Occipital lobe (tissue), 2 donors: Measurements from ENCODE around the gene FBXO10. TPM values are rescaled to one million over a fixed set of nuclear protein-coding genes. Genes with fewer than 3 reads are reported as not detected.
"Not testable (repeated sequence)": the region's sequence is repeated elsewhere in the genome, so short reads cannot be mapped to it uniquely, and the experiment has no call there.

ENCODE experiments used
- DNase-seq: peaks from one replicate; lab custom pipeline; 2025; lab: John Stamatoyannopoulos, UW
- total RNA-seq: library from RNA; depleted of rRNA; stranded (reverse); fragments of >200 nt; gene quantifications from one replicate; pipeline ENCODE4 v1.2.3, GENCODE V29; 2014

Gene FBXO10
- total RNA-seq = 9.2 TPM

DNA sequence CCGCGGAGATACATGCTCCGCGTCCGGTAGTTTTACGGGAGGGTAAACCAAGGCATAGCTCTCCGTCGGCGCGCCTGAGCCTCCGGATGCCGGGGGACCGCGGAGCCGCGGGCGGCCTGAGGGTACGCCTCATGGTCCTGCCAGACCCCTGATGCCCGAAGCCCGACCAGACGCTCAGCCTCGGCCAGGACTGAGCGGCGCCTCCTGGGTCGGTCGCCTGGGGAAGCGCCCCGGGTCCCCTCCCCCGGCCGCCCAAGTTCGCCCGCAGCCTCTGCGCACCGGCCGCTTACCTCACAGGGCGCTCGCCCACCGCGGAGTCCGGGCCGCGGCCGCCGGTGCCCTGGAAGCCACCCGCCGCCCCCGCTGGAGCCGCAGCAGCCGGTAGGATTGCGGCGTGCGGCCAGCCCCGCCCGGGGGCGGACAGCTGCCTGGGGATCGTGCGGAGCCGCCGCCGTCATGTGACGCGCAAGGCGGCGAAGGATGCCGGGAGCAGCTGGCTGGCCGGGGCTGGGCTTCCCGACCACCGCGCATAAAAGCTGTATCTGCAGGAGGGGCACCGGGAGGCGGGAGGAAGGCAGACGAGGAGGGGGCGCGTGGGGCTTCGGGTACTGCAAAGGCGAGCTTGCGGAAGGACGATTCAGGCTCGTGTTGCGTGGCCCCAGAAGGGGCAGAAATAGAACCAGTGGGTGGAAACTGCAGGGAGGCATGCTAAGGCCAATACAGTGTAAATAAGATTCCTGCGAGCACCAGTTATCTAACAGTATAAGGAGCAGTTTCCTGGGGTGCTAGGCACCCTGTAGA is at the start of gene FBXO10:
FBXO10 (minus strand) TSS at position 460 of the 801 bp plus-strand sequence. CDS start 34,612 bp downstream, outside the sequence.
- peak; percentile 77 for DNase-seq

- DNase-seq = no peak
Observed at GRCh38 chr9:37625758-37626147, 49.6 kb upstream of the FBXO10 start.

DNA sequence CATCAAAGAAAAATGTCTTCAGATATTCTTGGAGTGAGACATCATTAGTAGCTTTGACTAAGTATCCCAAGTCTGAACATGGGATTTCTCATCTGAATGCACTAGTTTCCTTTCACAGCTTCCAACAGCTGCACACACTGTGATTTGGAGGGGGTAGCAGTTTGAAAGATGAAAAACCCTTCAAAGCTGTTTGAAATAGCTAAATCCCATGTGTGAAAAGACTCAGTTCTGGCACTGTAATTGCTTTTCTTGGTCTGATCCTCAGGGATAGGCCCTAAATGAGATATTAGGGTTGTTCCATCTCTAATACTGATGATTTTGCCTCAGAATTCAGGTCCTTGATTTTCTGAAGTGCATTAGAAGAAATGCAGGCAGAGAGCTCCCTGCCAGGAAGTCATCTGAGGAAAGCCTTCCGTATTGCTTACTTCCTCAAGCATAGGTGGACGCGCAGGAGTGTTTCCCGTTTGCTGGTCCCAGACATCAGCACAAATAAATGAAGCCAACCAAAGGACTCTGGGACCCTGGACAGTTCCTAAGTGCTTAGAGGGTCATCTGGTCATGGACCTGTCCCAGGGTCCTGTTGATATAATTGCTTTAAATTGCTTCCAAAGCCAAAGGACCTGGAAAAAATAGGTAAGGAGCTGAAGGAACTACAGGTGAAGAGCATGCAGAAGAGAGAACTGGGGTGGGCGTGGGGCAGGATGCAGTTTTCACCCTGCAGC is 49.0 kb upstream of the FBXO10 start:
- DNase-seq = no peak

GRCh38 chr9:37624073-37624472 is 47.9 kb upstream of the FBXO10 start:
- DNase-seq = no peak

- no peak for DNase-seq
Observed at GRCh38 chr9:37623267-37623666, 47.1 kb upstream of the FBXO10 start.

DNA sequence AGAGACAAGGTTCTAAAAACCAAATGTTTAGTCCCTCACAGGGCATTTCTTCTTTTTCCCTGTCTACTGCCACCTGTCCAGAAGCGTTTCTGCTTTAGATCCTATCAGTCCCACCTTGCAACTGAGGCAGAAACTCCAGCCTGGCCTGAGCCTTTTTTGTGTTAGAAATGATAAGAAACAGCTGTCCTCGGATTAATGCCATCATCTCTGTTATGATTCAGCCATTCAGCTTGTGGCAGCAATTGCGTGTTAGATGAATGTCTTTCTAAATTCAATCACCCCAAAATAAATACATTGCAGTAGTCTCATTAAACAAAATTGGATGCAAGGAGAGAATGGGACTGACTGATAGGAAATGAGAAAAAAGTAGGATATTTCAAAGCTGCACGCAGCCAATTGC is 46.3 kb upstream of the FBXO10 start:
- DNase-seq = no peak

DNA sequence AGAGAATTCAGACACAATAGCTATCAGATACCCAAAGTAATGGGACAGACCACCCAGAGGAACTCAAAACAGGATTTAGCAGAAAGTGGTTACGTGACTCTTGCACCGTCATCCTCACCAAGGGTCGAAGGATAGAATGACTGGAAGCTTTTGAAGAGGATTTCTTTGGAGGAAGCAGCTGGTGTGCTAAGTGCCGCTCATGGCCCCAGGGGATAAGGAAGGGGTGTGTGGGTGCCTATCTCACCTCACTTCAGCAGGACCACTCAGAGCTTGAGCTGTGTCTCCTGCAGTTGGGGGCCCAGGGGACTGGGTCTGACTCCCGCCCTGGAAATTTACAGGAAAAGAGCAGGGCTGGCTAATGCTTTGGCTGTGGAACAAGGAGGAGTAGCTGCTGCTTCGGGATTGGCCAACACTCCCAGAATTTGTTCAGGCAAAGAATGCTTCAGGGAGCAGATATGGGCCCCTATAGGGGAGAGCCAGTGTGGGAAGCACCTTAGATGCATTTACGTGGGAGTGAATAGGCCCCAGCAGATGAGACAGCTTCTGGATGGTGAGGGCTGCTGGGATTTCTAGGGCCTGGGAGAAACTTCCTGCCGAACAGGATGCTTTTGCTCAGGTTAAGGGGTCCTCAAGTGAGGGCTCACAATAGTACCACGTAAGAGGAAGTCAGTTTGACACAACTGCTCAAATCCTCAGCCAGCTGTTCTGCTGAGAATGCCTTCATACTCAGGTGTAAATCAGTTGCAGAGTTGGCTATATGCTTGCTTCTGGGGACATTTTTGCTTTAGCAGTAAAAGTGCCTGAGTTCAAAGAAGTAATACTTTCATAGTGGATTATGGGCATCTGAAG is 45.3 kb upstream of the FBXO10 start:
- no peak for DNase-seq

- no peak for DNase-seq
Observed at GRCh38 chr9:37620396-37620795, 44.2 kb upstream of the FBXO10 start.

- DNase-seq = no peak
Observed at GRCh38 chr9:37619806-37620205, 43.6 kb upstream of the FBXO10 start.

DNA sequence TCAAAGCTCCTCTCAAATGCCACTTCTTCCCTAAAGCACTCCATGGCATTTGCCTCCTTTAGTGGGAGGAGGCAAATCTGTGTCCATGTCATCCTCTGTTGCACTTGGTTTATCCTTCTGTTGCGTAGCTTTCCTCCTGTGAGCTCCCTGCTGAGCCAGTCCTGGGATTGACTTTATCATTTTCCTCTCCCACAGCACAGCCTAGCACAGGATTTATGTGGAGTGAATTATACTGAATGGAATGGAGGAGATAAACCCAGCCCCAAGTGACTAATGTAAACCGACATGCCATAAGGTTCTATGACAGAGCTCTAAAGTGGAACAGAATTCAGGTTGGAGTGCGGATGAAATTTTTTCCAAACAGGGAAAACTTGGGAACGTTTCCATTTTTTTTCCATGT is 42.6 kb upstream of the FBXO10 start:
- DNase-seq = no peak

DNA sequence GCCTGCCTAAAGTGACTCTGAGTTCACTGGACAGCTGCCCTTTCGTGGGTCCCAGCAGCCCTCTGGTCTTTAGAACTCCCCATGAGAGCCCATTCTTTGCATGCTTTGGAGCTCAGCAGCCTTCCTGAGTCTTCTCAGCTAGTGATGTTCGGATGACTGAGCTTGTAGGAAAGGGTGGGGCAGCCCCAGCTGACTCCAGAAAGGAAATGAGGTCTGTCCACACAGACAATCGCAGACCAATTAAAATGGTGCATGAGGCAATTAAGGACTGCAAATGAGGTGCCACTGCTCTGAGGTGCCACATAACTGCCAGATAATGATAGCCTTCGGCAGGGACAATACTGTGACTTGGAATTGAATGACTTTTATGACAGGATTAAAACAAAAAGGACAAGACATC is 41.7 kb upstream of the FBXO10 start:
- DNase-seq = no peak

GRCh38 chr9:37617161-37617560 is 41.0 kb upstream of the FBXO10 start:
- DNase-seq = no peak

GRCh38 chr9:37611961-37612360 is 35.8 kb upstream of the FBXO10 start:
- DNase-seq = no peak

DNA sequence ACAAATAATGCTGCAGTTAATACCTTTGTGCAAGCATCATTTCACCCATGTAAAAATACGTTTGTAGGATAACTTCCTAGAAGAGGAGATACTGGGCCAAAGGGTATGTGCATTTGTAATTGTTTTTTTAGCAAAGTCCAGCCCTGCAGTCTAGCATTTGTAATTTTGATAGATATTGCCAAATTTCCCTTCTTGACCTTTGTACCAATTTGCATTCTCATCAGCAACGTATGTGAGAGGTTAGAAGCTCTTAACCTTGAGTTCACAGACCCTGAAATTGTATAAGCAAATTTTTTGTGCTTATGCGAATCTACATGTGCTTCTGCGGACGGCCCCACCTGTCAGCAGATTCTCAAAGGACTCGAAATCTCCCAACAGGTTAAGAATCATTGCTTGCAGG is 34.8 kb upstream of the FBXO10 start:
- no peak for DNase-seq

GRCh38 chr9:37609735-37610397 is 33.7 kb upstream of the FBXO10 start:
- DNase-seq = no peak

GRCh38 chr9:37608250-37608649 is 32.1 kb upstream of the FBXO10 start:
- no peak for DNase-seq

DNA sequence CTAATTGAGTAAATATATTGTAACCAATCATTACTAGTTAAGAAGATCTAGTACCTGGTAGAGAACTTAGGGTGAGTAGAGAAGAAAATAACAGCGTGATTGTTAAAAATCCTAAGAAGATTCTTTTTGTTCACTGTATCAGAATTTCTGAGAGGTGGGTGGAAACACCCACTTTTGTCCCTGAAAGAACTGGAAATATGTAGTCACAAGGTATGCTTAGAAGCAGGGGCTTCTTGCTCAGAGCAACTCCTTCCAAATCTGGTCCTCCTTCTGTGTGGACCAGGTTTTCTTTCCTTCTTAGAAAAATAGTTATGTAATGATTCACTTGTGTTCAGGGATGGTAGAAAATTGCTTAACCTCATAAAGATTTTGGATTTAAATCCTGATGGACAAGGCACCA is 28.1 kb upstream of the FBXO10 start:
- no peak for DNase-seq

DNA sequence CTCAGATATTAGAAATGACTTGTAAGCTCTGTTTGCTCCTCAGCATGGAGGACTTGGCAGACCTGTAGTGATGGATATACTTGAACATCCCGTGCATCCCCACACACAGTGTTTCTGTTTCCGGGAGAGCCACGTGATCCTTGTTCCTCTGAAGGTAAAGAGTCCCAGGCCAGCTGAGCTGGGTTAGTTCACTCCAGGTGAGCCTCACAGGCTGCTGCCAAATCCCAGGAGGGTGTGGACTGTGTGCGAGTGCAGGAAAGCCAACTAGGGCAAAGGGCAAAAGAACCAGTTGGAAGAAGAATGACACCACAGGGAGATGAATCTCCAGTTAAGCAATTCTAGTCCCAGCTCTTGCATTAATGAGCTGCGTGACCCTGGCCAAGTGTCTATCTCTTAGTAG is 26.6 kb upstream of the FBXO10 start:
- DNase-seq = no peak

GRCh38 chr9:37602061-37602460 is 25.9 kb upstream of the FBXO10 start:
- DNase-seq = not testable (repeated sequence)

GRCh38 chr9:37596504-37596903 is 20.3 kb upstream of the FBXO10 start:
- DNase-seq = no peak

- no peak for DNase-seq
Observed at GRCh38 chr9:37593883-37594448, 17.8 kb upstream of the FBXO10 start.
